Astrocyte of the spinal cord (primary cell): ENCODE data around the gene ARHGAP26.
A peak's percentile ranks its signal among the peaks of the same experiment; 100 is the strongest.

Source experiments
- DNase-seq: peaks from one replicate; pipeline ENCODE4 v3.0.0; 2011; ENCODE audit warnings: low read depth, low spot score
- H3K4me3 ChIP-seq: 2 replicates; pipeline ENCODE4 v1.5.1; 2011; ENCODE audit warnings: low read depth, mild to moderate bottlenecking, low read length, moderate library complexity
- CTCF ChIP-seq: IDR thresholded peaks from 2 replicates; pipeline ENCODE4 v1.5.1; 2012; ENCODE audit warnings: low read depth, mild to moderate bottlenecking, low read length, inconsistent platforms
- in situ Hi-C: cut with HindIII; loops from 2 replicates; pipeline ENCODE4 v1.10.0; 2017; ENCODE audit warnings: low sequenced_read_pairs

Gene ARHGAP26

GRCh38 chr5:143205386-143205785, 435.2 kb downstream of the ARHGAP26 start:
- in situ Hi-C loops, result no loop called here

GRCh38 chr5:143205883-143206195, 435.7 kb downstream of the ARHGAP26 start:
- no peak overlapping the region for H3K4me3 ChIP-seq
- in situ Hi-C loops, result no loop called here
- no peak for DNase-seq
- no peak for TF ChIP-seq CTCF

More at GRCh38 chr5:143205386-143205785, 435.2 kb downstream of the ARHGAP26 start:
- H3K4me3 ChIP-seq, result no peak overlapping the region
- TF ChIP-seq CTCF, result no peak
- peak; percentile 93 for DNase-seq

GRCh38 chr5:143206196-143207053, 436.2 kb downstream of the ARHGAP26 start:
- TF ChIP-seq CTCF, result no peak
- in situ Hi-C loops, result no loop called here
- no peak overlapping the region for H3K4me3 ChIP-seq
- DNase-seq, result no peak

- no peak for TF ChIP-seq CTCF
- in situ Hi-C loops, result no loop called here
- DNase-seq, result no peak
- H3K4me3 ChIP-seq, result no peak overlapping the region
Observed at GRCh38 chr5:143207058-143207457, 436.9 kb downstream of the ARHGAP26 start.

- H3K4me3 ChIP-seq, result no peak overlapping the region
- DNase-seq, result no peak
- TF ChIP-seq CTCF, result no peak
- in situ Hi-C loops, result no loop called here
Observed at GRCh38 chr5:143207563-143208364, 437.6 kb downstream of the ARHGAP26 start.

GRCh38 chr5:143208365-143208641, 438.1 kb downstream of the ARHGAP26 start:
- in situ Hi-C loops, result no loop called here
- DNase-seq, result no peak
- TF ChIP-seq CTCF, result no peak
- H3K4me3 ChIP-seq, result no peak overlapping the region
